ENCODE data around the gene ADCY10.
"Not testable (repeated sequence)": the region's sequence is repeated elsewhere in the genome, so short reads cannot be mapped to it uniquely, and the experiment has no call there.

Gene ADCY10

DNA sequence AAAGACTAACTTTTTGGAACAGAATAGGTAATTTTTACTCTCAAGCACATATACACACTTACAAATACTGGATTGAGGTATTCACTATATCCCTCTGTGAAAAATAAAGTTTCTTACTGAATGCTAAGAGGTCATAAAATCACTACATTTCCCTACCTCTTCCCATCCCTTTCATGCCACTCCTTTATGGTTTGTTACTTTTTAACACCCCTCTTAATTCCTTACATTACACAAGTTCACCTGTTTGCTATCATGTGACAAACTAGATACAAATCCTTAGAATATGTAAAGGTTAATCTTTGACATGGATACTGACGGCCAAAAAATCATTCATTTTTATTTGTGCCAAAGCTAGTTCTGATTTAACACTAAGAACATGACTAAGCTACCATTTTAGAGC, 15.8 kb upstream of the ADCY10 start:
- Histone ChIP-seq H4K5ac (ENCODE audit: low read length) (no peak overlapping the region), H3K4me3 (ENCODE audit: low read length) (no peak overlapping the region), H3K23ac (ENCODE audit: low read length) (no peak overlapping the region), H3K79me1 (ENCODE audit: low read length) (no peaks in the 10 kb centered on the region), H2BK5ac (ENCODE audit: low read length) (no peak overlapping the region), H2BK15ac (replicated peaks; ENCODE audit: low read depth) (no peak overlapping the region), H4K8ac (ENCODE audit: low read depth, low read length) (no peak overlapping the region), H3K9ac (ENCODE audit: low read length) (no peak overlapping the region), H3K56ac (ENCODE audit: low read length) (no peak overlapping the region), H3K36me3 (ENCODE audit: control insufficient read depth, insufficient read depth, low read length) (no peaks in the 10 kb centered on the region), H3K27ac (ENCODE audit: low read depth, low read length) (no peak overlapping the region), H3K18ac (ENCODE audit: low read length) (no peak overlapping the region), H3K79me2 (ENCODE audit: control insufficient read depth, insufficient read depth, low read length) (peaks cover 7% of the 10 kb centered on the region), H3K27me3 (ENCODE audit: insufficient read depth, low read length, poor library complexity) (no peaks in the 10 kb centered on the region), H2AK5ac (ENCODE audit: low read length) (no peak overlapping the region), H3K4me1 (ENCODE audit: control insufficient read depth, low read depth, low read length) (peaks cover 2% of the 10 kb centered on the region), H3K4me2 (ENCODE audit: low read length) (no peak overlapping the region), H3K4ac (ENCODE audit: low read depth, low read length) (no peak overlapping the region), H2BK120ac (ENCODE audit: low read depth, low read length) (no peak overlapping the region)
- WGBS (ENCODE audit: extremely low coverage, insufficient coverage, low lambda C conversion rate): no CpG with 5 or more reads among the region's 1 CpG
- no peak for DNase-seq

DNA sequence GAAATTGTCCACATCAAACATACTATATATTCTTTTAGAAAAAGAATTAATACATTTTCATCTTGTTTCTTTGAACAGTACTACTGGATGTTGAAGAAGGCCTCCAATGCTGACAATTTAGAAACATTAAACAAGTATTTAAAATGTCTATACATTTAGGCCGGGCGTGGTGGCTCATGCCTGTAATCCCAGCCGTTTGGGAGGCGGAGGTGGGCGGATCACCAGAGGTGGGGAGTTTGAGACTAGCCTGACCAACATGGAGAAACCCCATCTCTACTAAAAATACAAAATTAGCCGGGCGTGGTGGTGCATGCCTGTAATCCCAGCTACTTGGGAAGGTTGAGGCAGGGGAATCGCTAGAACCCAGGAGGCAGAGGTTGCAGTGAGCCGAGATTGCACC, 15.0 kb upstream of the ADCY10 start:
- H3K4ac ChIP-seq (ENCODE audit: low read depth, low read length); H3K4me1 ChIP-seq (ENCODE audit: control insufficient read depth, low read depth, low read length); H4K8ac ChIP-seq (ENCODE audit: low read depth, low read length); H2BK120ac ChIP-seq (ENCODE audit: low read depth, low read length); H3K56ac ChIP-seq (ENCODE audit: low read length); H2BK5ac ChIP-seq (ENCODE audit: low read length); H3K27ac ChIP-seq (ENCODE audit: low read depth, low read length); H3K18ac ChIP-seq (ENCODE audit: low read length); H3K79me1 ChIP-seq (ENCODE audit: low read length); H3K36me3 ChIP-seq (ENCODE audit: control insufficient read depth, insufficient read depth, low read length); H3K4me3 ChIP-seq (ENCODE audit: low read length); H3K9ac ChIP-seq (ENCODE audit: low read length); H2BK15ac ChIP-seq (replicated peaks; ENCODE audit: low read depth); H3K79me2 ChIP-seq (ENCODE audit: control insufficient read depth, insufficient read depth, low read length); DNase-seq; H3K4me2 ChIP-seq (ENCODE audit: low read length); H4K5ac ChIP-seq (ENCODE audit: low read length); H3K27me3 ChIP-seq (ENCODE audit: insufficient read depth, low read length, poor library complexity); H2AK5ac ChIP-seq (ENCODE audit: low read length); H3K23ac ChIP-seq (ENCODE audit: low read length): not testable (repeated sequence)
- no CpG with 5 or more reads among the region's 9 CpGs for WGBS (ENCODE audit: extremely low coverage, insufficient coverage, low lambda C conversion rate)

DNA sequence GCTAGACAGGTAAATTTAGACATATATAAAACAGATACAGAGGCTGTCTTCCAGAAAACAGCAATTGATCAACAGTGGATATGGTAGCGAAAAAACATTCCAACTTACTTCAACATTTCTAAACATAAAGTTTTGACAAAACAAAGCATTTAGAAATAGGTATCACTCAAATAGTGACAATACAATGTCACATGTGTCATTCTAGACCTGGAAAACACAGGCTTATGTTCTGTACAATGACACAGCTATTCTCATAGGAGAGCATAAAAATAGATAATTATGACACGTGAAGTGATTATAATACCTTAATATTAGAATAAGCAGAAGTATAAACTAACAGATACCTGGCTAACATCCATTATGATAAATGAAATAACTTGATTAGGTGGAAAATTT, 14.5 kb upstream of the ADCY10 start:
- no CpG with 5 or more reads among the region's 2 CpGs for WGBS (ENCODE audit: extremely low coverage, insufficient coverage, low lambda C conversion rate)
- no peaks in the 10 kb centered on the region for H3K36me3 ChIP-seq (ENCODE audit: control insufficient read depth, insufficient read depth, low read length)
- H4K8ac ChIP-seq (ENCODE audit: low read depth, low read length): no peak overlapping the region
- H3K27ac ChIP-seq (ENCODE audit: low read depth, low read length): no peak overlapping the region
- no peak overlapping the region for H4K5ac ChIP-seq (ENCODE audit: low read length)
- no peak overlapping the region for H3K56ac ChIP-seq (ENCODE audit: low read length)
- no peak overlapping the region for H2AK5ac ChIP-seq (ENCODE audit: low read length)
- H3K4me1 ChIP-seq (ENCODE audit: control insufficient read depth, low read depth, low read length): peaks cover 2% of the 10 kb centered on the region
- no peak overlapping the region for H3K23ac ChIP-seq (ENCODE audit: low read length)
- H3K4me3 ChIP-seq (ENCODE audit: low read length): no peak overlapping the region
- no peaks in the 10 kb centered on the region for H3K79me1 ChIP-seq (ENCODE audit: low read length)
- no peak overlapping the region for H2BK5ac ChIP-seq (ENCODE audit: low read length)
- H2BK15ac ChIP-seq (replicated peaks; ENCODE audit: low read depth): no peak overlapping the region
- H2BK120ac ChIP-seq (ENCODE audit: low read depth, low read length): no peak overlapping the region
- H3K4ac ChIP-seq (ENCODE audit: low read depth, low read length): no peak overlapping the region
- no peak for DNase-seq
- no peak overlapping the region for H3K4me2 ChIP-seq (ENCODE audit: low read length)
- H3K18ac ChIP-seq (ENCODE audit: low read length): no peak overlapping the region
- H3K79me2 ChIP-seq (ENCODE audit: control insufficient read depth, insufficient read depth, low read length): peaks cover 2% of the 10 kb centered on the region
- no peaks in the 10 kb centered on the region for H3K27me3 ChIP-seq (ENCODE audit: insufficient read depth, low read length, poor library complexity)
- H3K9ac ChIP-seq (ENCODE audit: low read length): no peak overlapping the region

DNA sequence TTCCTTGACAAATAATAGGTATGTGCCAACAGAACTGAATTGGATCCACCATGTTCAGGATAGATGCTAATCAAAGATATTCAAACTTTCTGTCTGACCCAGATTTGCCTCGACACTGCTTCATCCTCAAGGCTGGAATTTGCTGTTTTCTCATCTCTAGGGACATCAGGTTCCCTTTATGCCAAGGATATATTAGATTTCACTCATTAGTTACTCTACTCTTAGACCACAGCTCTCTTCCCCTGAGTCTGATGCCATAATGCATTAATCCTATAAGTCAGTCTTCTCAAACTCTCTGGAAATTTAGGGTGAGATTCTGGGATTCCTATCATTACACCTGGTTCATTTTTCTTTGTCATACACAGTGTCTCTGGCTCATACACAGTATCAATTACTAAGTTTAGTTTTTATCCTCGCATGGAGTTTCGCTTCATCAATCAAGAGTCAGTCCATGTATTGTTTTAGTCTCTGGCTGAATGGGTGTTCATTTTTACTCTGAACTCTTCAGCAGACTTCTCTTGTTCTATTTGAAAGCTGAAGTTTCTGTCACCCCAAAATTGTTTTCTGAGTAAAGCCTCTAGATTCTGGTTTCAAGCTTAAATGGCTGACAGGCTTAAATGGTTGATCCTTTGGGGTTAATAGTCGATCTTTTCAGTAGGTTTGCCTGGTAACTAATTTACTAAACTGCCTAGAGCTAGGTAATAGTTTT, 13.3 kb upstream of the ADCY10 start:
- WGBS (ENCODE audit: extremely low coverage, insufficient coverage, low lambda C conversion rate): no CpG with 5 or more reads among the region's 4 CpGs

DNA sequence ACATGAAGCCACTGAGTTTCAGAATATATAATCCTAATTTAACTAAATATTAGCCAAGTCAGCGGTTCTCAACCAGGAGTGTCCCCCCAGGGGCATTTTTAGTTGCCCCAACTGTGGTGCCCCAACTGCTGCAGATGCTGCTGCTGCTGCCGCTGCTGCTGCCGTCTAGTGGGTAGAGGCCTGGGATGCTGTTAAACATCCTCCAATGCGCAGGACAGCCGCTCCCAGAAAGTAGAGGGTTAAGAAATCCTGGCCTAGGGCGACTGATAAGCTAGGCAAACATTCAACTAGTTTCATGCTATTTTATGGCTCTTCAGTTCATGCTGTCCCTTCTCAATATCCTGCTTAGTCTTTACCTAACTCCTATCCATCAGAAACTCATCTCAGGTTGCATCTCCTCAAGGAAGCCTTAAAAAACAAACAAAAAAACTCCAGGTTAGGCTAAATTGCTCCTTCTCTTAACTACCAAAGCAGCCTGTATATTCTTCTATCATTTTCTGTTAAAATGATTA, 12.6 kb upstream of the ADCY10 start:
- H3K27ac ChIP-seq (ENCODE audit: low read depth, low read length): no peak overlapping the region
- H3K27me3 ChIP-seq (ENCODE audit: insufficient read depth, low read length, poor library complexity): no peaks in the 10 kb centered on the region
- peaks cover 2% of the 10 kb centered on the region for H3K4me1 ChIP-seq (ENCODE audit: control insufficient read depth, low read depth, low read length)
- H4K5ac ChIP-seq (ENCODE audit: low read length): no peak overlapping the region
- H2AK5ac ChIP-seq (ENCODE audit: low read length): no peak overlapping the region
- H4K8ac ChIP-seq (ENCODE audit: low read depth, low read length): no peak overlapping the region
- no peak overlapping the region for H3K56ac ChIP-seq (ENCODE audit: low read length)
- H3K79me2 ChIP-seq (ENCODE audit: control insufficient read depth, insufficient read depth, low read length): no peaks in the 10 kb centered on the region
- no peak overlapping the region for H3K4me2 ChIP-seq (ENCODE audit: low read length)
- WGBS (ENCODE audit: extremely low coverage, insufficient coverage, low lambda C conversion rate): no CpG with 5 or more reads among the region's 6 CpGs
- no peak overlapping the region for H3K18ac ChIP-seq (ENCODE audit: low read length)
- H3K9ac ChIP-seq (ENCODE audit: low read length): no peak overlapping the region
- no peak overlapping the region for H3K23ac ChIP-seq (ENCODE audit: low read length)
- H3K4me3 ChIP-seq (ENCODE audit: low read length): no peak overlapping the region
- H2BK120ac ChIP-seq (ENCODE audit: low read depth, low read length): no peak overlapping the region
- H3K36me3 ChIP-seq (ENCODE audit: control insufficient read depth, insufficient read depth, low read length): no peaks in the 10 kb centered on the region
- peak; percentile 60 for DNase-seq
- no peak overlapping the region for H2BK5ac ChIP-seq (ENCODE audit: low read length)
- no peak overlapping the region for H3K4ac ChIP-seq (ENCODE audit: low read depth, low read length)
- no peaks in the 10 kb centered on the region for H3K79me1 ChIP-seq (ENCODE audit: low read length)
- no peak overlapping the region for H2BK15ac ChIP-seq (replicated peaks; ENCODE audit: low read depth)

More for the DNA sequence above, 13.3 kb upstream of the ADCY10 start:
- Histone ChIP-seq H3K56ac (ENCODE audit: low read length) (no peak overlapping the region), H2BK5ac (ENCODE audit: low read length) (no peak overlapping the region), H3K36me3 (ENCODE audit: control insufficient read depth, insufficient read depth, low read length) (no peaks in the 10 kb centered on the region), H2BK120ac (ENCODE audit: low read depth, low read length) (no peak overlapping the region), H3K4me3 (ENCODE audit: low read length) (no peak overlapping the region), H4K5ac (ENCODE audit: low read length) (no peak overlapping the region), H3K4me1 (ENCODE audit: control insufficient read depth, low read depth, low read length) (peaks cover 2% of the 10 kb centered on the region), H2BK15ac (replicated peaks; ENCODE audit: low read depth) (no peak overlapping the region), H3K79me2 (ENCODE audit: control insufficient read depth, insufficient read depth, low read length) (no peaks in the 10 kb centered on the region), H3K27me3 (ENCODE audit: insufficient read depth, low read length, poor library complexity) (no peaks in the 10 kb centered on the region), H3K4ac (ENCODE audit: low read depth, low read length) (no peak overlapping the region), H3K18ac (ENCODE audit: low read length) (no peak overlapping the region), H3K23ac (ENCODE audit: low read length) (no peak overlapping the region), H3K79me1 (ENCODE audit: low read length) (no peaks in the 10 kb centered on the region), H3K9ac (ENCODE audit: low read length) (no peak overlapping the region), H3K4me2 (ENCODE audit: low read length) (no peak overlapping the region), H3K27ac (ENCODE audit: low read depth, low read length) (no peak overlapping the region), H4K8ac (ENCODE audit: low read depth, low read length) (no peak overlapping the region), H2AK5ac (ENCODE audit: low read length) (no peak overlapping the region)
- DNase-seq: no peak
